Fibroblast of mammary gland (primary cell): ENCODE measurements around the gene PTPRE.

Experiments
- DNase-seq: peaks from one replicate; pipeline ENCODE4 v3.0.0-alpha.2; 2010; ENCODE audit warnings: low read depth
- H3K4me3 ChIP-seq: 2 replicates; pipeline ENCODE4 v1.5.1; 2011; ENCODE audit warnings: low read depth, mild to moderate bottlenecking, low read length, moderate library complexity; ENCODE audit not compliant: control insufficient read depth
- CTCF ChIP-seq: conservative IDR thresholded peaks from 2 replicates; pipeline ENCODE4 v1.5.1; 2011; ENCODE audit warnings: low read depth, low read length, inconsistent platforms; ENCODE audit not compliant: control insufficient read depth, insufficient read depth

The PTPRE gene

DNA sequence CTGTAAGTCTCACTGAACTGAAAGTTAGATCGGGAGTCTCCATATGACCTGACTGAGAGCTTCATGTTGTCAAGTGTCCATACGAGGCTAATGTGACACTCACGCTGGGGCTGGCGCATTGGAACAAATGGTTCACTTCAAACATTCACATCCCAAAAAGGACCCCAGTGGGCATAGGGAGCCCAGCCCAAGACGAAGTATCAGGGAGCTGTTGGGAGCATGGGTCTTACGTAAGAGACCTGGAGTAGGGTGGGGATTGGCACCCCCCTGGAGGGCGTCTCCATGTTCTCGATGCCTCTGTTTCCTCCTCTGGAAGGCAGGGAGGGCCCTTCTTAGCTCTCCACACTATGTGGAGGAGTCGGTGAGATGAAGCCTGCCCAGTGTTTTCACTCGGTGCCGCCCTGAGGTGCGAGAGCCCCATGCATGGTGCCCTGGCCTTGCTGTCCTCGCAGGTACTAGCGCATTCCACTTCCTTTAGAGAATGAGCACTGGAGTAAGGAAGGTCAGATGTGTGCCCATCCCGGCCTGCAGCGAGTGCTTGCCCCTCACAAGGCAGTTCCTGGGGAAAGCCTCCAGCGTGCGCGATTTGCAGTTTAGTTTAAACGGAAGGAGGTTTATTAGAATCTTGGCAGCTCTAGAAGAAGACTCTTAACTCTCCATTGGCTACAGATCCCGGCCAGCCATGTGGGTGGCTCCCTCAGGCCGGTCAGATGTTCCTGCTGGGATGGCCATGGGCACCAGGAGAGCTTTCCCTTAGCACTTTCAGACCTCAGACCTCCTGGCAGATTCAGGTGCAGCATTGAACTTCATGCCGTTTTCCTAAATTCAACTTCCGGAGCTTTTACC is 64.4 kb downstream of the PTPRE start:
- TF ChIP-seq CTCF = no peak
- no peak for DNase-seq
- no peak overlapping the region for H3K4me3 ChIP-seq

DNA sequence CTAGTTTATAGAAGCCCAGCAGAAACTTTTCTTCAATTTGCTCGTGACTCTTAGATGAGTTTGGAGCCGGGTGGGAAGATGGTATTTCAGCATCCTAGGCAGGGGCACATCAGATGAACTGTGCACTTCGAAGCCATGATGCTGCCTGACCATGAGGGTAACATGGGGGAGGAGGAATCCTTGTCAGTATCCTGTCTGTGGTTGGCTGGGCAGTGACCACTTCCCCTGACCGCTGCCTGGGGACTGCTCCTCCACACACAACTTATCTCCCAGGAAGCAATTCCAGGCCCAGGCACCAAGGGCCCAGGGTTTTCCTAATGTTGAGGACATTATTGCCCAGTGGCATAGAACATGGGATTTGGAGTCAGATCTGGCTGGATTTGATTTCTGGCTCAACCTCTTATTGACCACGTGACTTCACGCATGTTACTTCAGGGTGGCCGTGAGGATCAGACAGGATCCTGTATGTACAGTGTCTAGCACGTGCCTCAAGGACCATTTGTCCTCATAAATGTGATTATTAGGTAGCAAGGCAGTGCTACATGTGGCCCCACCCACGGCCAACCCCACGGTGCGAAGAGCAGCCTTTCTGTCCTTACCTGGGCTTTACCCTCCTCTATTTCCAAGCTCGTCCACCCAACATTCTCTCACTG is 65.2 kb downstream of the PTPRE start:
- DNase-seq = no peak
- TF ChIP-seq CTCF = no peak
- no peak overlapping the region for H3K4me3 ChIP-seq

DNA sequence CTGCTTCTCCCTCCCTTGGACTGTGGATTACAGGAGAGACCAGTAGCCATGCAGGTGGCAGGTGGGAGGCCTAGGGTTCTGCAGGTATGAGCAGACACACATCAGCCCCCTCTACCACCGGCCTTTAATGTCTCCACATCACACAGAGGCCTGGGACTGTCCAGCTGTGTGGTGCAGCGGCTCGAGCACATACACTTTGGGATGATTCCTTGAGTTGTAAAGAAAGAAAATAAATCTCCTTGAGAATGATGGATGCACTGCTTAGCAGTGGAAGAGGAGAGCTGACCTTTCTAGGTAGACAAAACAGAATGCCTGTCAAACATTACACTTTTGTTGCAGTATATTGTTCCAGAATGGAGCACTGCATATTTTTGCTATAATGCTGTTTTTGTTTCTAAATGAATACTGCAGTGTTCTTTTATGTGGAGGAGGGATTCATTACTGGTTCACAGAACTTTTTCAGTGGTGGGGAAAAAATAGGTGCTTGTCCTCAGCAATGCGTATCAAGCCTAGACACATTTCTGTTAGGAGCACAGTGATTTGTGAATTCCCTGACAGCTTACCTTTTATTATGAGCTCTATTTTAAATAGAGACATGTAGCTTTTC is 66.0 kb downstream of the PTPRE start:
- H3K4me3 ChIP-seq = no peak overlapping the region
- DNase-seq = no peak
- TF ChIP-seq CTCF = no peak

GRCh38 chr10:127973791-127974311 is 66.9 kb downstream of the PTPRE start:
- no peak for DNase-seq
- TF ChIP-seq CTCF = no peak
- H3K4me3 ChIP-seq = no peak overlapping the region

DNA sequence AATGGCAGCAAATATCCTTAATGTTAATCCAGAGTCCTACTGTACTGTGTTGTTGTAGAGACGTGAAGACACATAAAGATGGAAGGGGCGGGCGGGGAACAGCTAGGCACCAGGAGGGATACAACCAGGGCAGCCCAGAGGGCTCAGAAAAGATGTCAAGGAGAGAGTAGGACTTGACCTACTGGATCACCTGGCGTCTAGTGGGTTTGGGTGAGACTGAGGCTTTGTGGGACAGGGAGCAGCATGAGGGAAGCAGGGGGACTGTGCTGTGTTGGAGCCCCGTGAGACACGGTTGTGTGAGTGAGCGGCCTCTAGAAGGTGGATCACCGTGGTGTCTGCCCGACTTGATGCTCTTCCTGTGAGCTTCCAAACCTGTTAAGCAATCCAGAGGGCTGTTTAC is 68.0 kb downstream of the PTPRE start:
- TF ChIP-seq CTCF = no peak

GRCh38 chr10:127976286-127976685 is 69.4 kb downstream of the PTPRE start:
- TF ChIP-seq CTCF = no peak
- peak; percentile 20 for DNase-seq
- H3K4me3 ChIP-seq = no peak overlapping the region

More for the DNA sequence above, 68.0 kb downstream of the PTPRE start:
- H3K4me3 ChIP-seq = no peak overlapping the region
- DNase-seq = no peak
